Chondrocyte (in vitro differentiated cells): ENCODE results near the gene ASPN. TPM values are rescaled to one million over a fixed set of nuclear protein-coding genes. Genes with fewer than 3 reads are reported as not detected.

Experiments used
- DNase-seq: peaks from one replicate; pipeline ENCODE4 v3.0.0; 2021; ENCODE audit warnings: mixed read lengths, low spot score
- H3K27ac Mint-ChIP-seq: one replicate; pipeline ENCODE4 v1.8.0; 2021; ENCODE audit warnings: mild to moderate bottlenecking, moderate library complexity, mixed read lengths; ENCODE audit not compliant: unreplicated experiment
- H3K27me3 Mint-ChIP-seq: 2 replicates; pipeline ENCODE4 v1.8.0; 2021; ENCODE audit warnings: low read depth, mixed read lengths
- H3K36me3 Mint-ChIP-seq: 2 replicates; pipeline ENCODE4 v1.8.0; 2021; ENCODE audit warnings: low read depth, mixed read lengths
- H3K4me1 Mint-ChIP-seq: 2 replicates; pipeline ENCODE4 v1.8.0; 2021; ENCODE audit warnings: low read depth, mild to moderate bottlenecking, mixed read lengths
- H3K4me3 Mint-ChIP-seq: one replicate; pipeline ENCODE4 v1.8.0; 2021; ENCODE audit warnings: mild to moderate bottlenecking, moderate library complexity, mixed read lengths; ENCODE audit not compliant: unreplicated experiment
- H3K9me3 Mint-ChIP-seq: 2 replicates; pipeline ENCODE4 v1.8.0; 2021; ENCODE audit warnings: low read depth, mixed read lengths
- CTCF ChIP-seq: fragments of 200-600 bp; sonication (generic); IDR thresholded peaks from 2 replicates; pipeline ENCODE4 v1.5.0; 2021; ENCODE audit warnings: antibody characterized with exemption, mild to moderate bottlenecking, moderate library complexity
- total RNA-seq: library from RNA; stranded (reverse); gene quantifications from 3 replicates; pipeline ENCODE4 v1.2.1, GENCODE V29; 2021

ASPN gene
- total RNA-seq, 1 donor from 2014 or later, result 385 TPM

GRCh38 chr9:92476962-92477361, 5.3 kb downstream of the ASPN start:
- Mint-ChIP-seq H3K4me1 (peaks cover 57% of the 10 kb centered on the region), H3K9me3 (no peaks in the 10 kb centered on the region), H3K27ac (no peak overlapping the region), H3K27me3 (no peaks in the 10 kb centered on the region), H3K4me3 (no peak overlapping the region), H3K36me3 (peaks cover 20% of the 10 kb centered on the region)
- no peak for DNase-seq
- no peak for TF ChIP-seq CTCF

GRCh38 chr9:92474587-92474986, 7.7 kb downstream of the ASPN start:
- H3K4me3 Mint-ChIP-seq, result no peak overlapping the region
- no peaks in the 10 kb centered on the region for H3K27me3 Mint-ChIP-seq
- peaks cover 26% of the 10 kb centered on the region for H3K36me3 Mint-ChIP-seq
- TF ChIP-seq CTCF, result no peak
- no peaks in the 10 kb centered on the region for H3K9me3 Mint-ChIP-seq
- no peak for DNase-seq
- no peak overlapping the region for H3K27ac Mint-ChIP-seq
- H3K4me1 Mint-ChIP-seq, result peaks cover 37% of the 10 kb centered on the region

- Mint-ChIP-seq H3K4me1 (peaks cover 27% of the 10 kb centered on the region), H3K27me3 (no peaks in the 10 kb centered on the region), H3K36me3 (peaks cover 32% of the 10 kb centered on the region), H3K4me3 (no peak overlapping the region), H3K9me3 (no peaks in the 10 kb centered on the region), H3K27ac (no peak overlapping the region)
- no peak for TF ChIP-seq CTCF
- DNase-seq, result no peak
These were observed 14.1 kb downstream of the ASPN start for GRCh38 chr9:92468206-92468605.

GRCh38 chr9:92467511-92467910, 14.8 kb downstream of the ASPN start:
- no peaks in the 10 kb centered on the region for H3K27me3 Mint-ChIP-seq

GRCh38 chr9:92467041-92467440, 15.3 kb downstream of the ASPN start:
- peaks cover 30% of the 10 kb centered on the region for H3K36me3 Mint-ChIP-seq
- no peaks in the 10 kb centered on the region for H3K27me3 Mint-ChIP-seq
- H3K4me1 Mint-ChIP-seq, result peaks cover 29% of the 10 kb centered on the region
- no peak for DNase-seq
- no peaks in the 10 kb centered on the region for H3K9me3 Mint-ChIP-seq
- no peak for TF ChIP-seq CTCF
- no peak overlapping the region for H3K27ac Mint-ChIP-seq
- H3K4me3 Mint-ChIP-seq, result no peak overlapping the region

More at GRCh38 chr9:92467511-92467910, 14.8 kb downstream of the ASPN start:
- DNase-seq, result no peak
- no peak overlapping the region for H3K27ac Mint-ChIP-seq
- H3K4me1 Mint-ChIP-seq, result peaks cover 29% of the 10 kb centered on the region
- no peaks in the 10 kb centered on the region for H3K9me3 Mint-ChIP-seq
- no peak for TF ChIP-seq CTCF
- peaks cover 28% of the 10 kb centered on the region for H3K36me3 Mint-ChIP-seq
- H3K4me3 Mint-ChIP-seq, result no peak overlapping the region
